Melanocyte of skin (primary cell): ENCODE measurements around the gene CASP8. TPM values are rescaled to one million over a fixed set of nuclear protein-coding genes. Genes with fewer than 3 reads are reported as not detected.

Experiments used
- small RNA-seq, 2 donors: library from RNA; depleted of rRNA; stranded (forward); fragments of <200 nt; gene quantifications; one replicate each; pipeline ENCODE3, GENCODE V24; 2012
- total RNA-seq, 2 donors: library from RNA; depleted of rRNA; stranded (reverse); fragments of >200 nt; gene quantifications; 2 replicates each; pipeline ENCODE4 v1.2.3, GENCODE V29; 2012

CASP8 gene
- total RNA-seq = 10 to 100 TPM; 13.8 to 31.0 TPM

GRCh38 chr2:201260302-201260800 lies at the start of gene CASP8:
Gene CASP8, plus strand, starts transcription at chr2:201260536. Its CDS starts 5,951 bp downstream, at chr2:201266487.

Small RNA genes lying within 50 kb of the gene (small RNA-seq; reads per million reads assigned to genes)
- gene MTND4LP13 = 0 reads per million in 2 donors

Other genes with a start within 250 kb of the CASP8 start
- 10 to 100 TPM; 10.7 to 13.4 TPM for gene HYCC2, start 188.9 kb upstream of the CASP8 start, total RNA-seq
- 10 to 100 TPM; 51.6 to 55.9 TPM for gene NDUFB3, start 188.5 kb upstream of the CASP8 start, total RNA-seq
- 10 to 100 TPM; 18.6 to 40.6 TPM for gene CFLAR, start 144.4 kb upstream of the CASP8 start, total RNA-seq
- gene CASP10, start 77.4 kb upstream of the CASP8 start, total RNA-seq = 1 to 10 TPM; 1.0 to 2.3 TPM
- gene FLACC1, start 96.8 kb downstream of the CASP8 start, total RNA-seq = 1 to 10 TPM; 2.0 to 3.1 TPM
- 10 to 100 TPM; 82.9 to 87.4 TPM for gene TRAK2, start 190.9 kb downstream of the CASP8 start, total RNA-seq
- 100 to 1,000 TPM in 1 of 2 donors, 10 to 100 TPM in 1; 55.4 to 130 TPM for gene STRADB, start 191.2 kb downstream of the CASP8 start, total RNA-seq